Bronchial epithelial cell (primary cell): ENCODE measurements around the gene NELFE. TPM values are rescaled to one million over a fixed set of nuclear protein-coding genes. Genes with fewer than 3 reads are reported as not detected.
"Not testable (repeated sequence)": the region's sequence is repeated elsewhere in the genome, so short reads cannot be mapped to it uniquely, and the experiment has no call there.

ENCODE experiments used
- DNase-seq: peaks from one replicate; pipeline ENCODE4 v3.0.0-alpha.2; 2010; ENCODE audit warnings: low read depth
- FAIRE-seq: peaks from 2 replicates; lab custom pipeline; 2011; peaks lifted over from hg19 to GRCh38; lab: Jason Lieb, UNC
- H3K27me3 ChIP-seq: 2 replicates; pipeline ENCODE4 v1.5.1; 2011; ENCODE audit warnings: low read length; ENCODE audit not compliant: control insufficient read depth, insufficient read depth
- H3K36me3 ChIP-seq: 2 replicates; pipeline ENCODE4 v1.5.1; 2011; ENCODE audit warnings: low read length; ENCODE audit not compliant: control insufficient read depth, insufficient read depth
- H3K4me3 ChIP-seq: 2 replicates; pipeline ENCODE4 v1.5.1; 2011; ENCODE audit warnings: mild to moderate bottlenecking, low read depth, low read length, control low read depth
- CTCF ChIP-seq: IDR thresholded peaks from 2 replicates; pipeline ENCODE4 v1.5.1; 2011; ENCODE audit warnings: mild to moderate bottlenecking, moderate library complexity, low read length, control low read depth, inconsistent platforms; ENCODE audit not compliant: insufficient read depth, severe bottlenecking
- total RNA-seq: library from RNA; depleted of rRNA; stranded (reverse); fragments of >200 nt; gene quantifications from 2 replicates; pipeline ENCODE4 v1.2.1, GENCODE V29; 2014

NELFE gene
- total RNA-seq, 1 donor from 2014 or later: 163 TPM

GRCh38 chr6:31919624-31920303 is 39.0 kb downstream of the NELFE start:
- TF ChIP-seq CTCF: no peak
- FAIRE-seq: no peak

GRCh38 chr6:31918069-31918720 is 40.6 kb downstream of the NELFE start:
- Histone ChIP-seq H3K36me3 (no peaks in the 10 kb centered on the region), H3K27me3 (no peaks in the 10 kb centered on the region), H3K4me3 (no peak overlapping the region)
- no peak for TF ChIP-seq CTCF
- FAIRE-seq: no peak
- no peak for DNase-seq

More at GRCh38 chr6:31919624-31920303, 39.0 kb downstream of the NELFE start:
- H3K36me3 ChIP-seq: no peaks in the 10 kb centered on the region
- no peak for DNase-seq
- H3K27me3 ChIP-seq: no peaks in the 10 kb centered on the region
- no peak overlapping the region for H3K4me3 ChIP-seq

DNA sequence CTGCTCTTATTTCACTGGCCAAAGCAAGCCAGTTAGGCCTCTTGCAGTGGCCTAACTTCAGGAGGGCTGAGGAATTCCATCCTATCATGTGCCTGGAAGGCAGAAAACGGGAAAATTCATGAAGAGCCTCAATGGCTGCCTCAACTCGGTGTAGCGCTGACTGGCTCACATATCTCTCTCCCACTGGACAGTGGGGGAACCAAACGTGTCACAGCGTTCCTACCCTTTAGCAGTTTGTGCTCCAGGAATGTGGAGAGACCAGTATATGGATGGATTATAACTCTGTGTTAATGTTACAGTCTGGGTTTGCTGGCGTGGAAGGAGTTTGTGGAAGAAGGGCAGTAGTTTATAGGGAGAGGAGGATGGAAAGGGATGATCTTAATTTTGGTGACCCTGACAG is 43.0 kb downstream of the NELFE start:
- Histone ChIP-seq H3K27me3 (no peaks in the 10 kb centered on the region), H3K4me3 (no peak overlapping the region), H3K36me3 (no peaks in the 10 kb centered on the region)
- no peak for TF ChIP-seq CTCF
- FAIRE-seq (no peak), DNase-seq (no peak)

GRCh38 chr6:31915351-31915750 is 43.4 kb downstream of the NELFE start:
- Histone ChIP-seq H3K4me3 (no peak overlapping the region), H3K27me3 (no peaks in the 10 kb centered on the region), H3K36me3 (no peaks in the 10 kb centered on the region)
- FAIRE-seq (no peak), DNase-seq (no peak)
- no peak for TF ChIP-seq CTCF

DNA sequence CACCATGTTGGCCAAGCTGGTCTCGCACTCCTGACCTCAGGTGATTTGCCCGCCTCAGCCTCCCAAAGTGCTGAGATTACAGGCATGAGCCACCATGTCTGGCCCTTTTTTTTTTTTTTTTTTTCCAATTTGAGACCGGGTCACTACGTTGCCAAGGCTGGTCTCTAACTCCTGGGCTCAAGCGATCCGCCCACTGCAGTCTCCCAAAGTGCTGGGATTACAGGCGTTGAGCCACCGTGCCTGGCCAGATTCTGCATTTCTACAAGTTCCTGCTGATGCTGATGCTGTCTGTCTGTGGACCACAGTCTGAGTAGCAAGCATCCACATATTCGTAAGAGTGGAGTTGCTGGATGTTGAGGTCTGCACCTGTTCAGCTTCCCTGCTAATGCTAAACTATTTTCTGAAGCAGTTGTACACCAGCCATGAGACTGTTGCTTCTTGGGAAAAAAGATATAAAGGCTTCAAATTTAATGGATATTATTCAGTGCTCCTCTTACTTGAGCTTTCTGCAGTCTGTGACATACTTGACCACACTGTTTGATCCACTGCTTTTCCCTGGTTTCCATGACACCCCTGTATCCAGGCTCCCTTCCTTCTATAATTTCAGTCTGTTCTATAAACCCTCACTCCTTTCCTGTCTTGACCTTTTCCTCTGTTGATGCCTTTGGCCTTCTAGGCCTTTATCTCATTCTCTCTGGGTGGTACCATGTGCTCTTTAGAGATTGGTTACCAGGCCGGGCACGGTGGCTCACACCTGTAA is 46.8 kb downstream of the NELFE start:
- Histone ChIP-seq H3K36me3 (no peaks in the 10 kb centered on the region), H3K4me3 (no peak overlapping the region), H3K27me3 (no peaks in the 10 kb centered on the region)
- DNase-seq: no peak
- TF ChIP-seq CTCF: no peak
- FAIRE-seq: no peak

- DNase-seq, FAIRE-seq, H3K36me3 ChIP-seq, H3K27me3 ChIP-seq, H3K4me3 ChIP-seq: not testable (repeated sequence)
Measured at GRCh38 chr6:31909298-31909697, 49.5 kb downstream of the NELFE start.
